ENCODE measurements around the gene PTGES. TPM values are rescaled to one million over a fixed set of nuclear protein-coding genes. Genes with fewer than 3 reads are reported as not detected.

The PTGES gene
- total and polyA plus RNA-seq, 10 of the 15 experiments (the other 5 are each of a cell fraction or from before 2014, with no cell fraction given), result 0.57 TPM; not detected in 9

DNA sequence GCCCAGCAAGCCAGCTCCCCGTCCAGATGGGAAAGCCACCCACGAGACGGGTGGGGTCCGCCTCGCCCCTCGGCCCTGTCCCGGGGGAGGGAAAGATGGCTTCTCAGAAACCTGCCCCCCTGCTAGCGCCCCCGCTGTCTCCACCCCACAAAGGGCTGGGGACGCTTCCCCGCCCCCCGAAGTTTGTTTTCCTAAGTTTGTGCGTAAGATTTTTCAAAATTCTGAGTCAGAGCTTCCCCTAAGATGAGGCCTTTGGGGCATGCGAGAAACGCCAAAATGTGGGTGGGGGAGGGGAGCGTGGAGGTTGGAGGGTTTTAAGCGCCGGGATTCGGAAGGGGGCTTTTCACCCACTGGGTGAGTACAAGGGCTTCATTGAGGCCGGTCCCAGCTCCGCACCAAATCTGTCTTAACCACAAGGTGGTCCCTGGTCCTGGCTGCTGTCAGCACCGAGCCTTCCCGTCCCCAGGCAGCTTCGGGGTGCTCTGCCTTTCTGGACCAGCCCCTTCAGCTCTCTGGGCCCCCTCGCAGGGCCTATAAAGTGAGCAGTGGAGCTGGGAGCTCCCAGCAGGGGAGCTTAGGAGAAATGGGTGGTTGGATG is 55.1 kb downstream of the PTGES start:
- POLR2A ChIA-PET, result interaction anchor here (0.5 kb wide), 1 partner anchor 30 kb away, joined by 3 read pairs; no protein-coding TSS in a partner anchor
- Histone ChIP-seq H3K79me2 (ENCODE audit: control insufficient read depth, insufficient read depth, low read length) (no peaks in the 10 kb centered on the region), H3K4me2 (ENCODE audit: control insufficient read depth, insufficient read depth) (no peak overlapping the region), H3K9me3 (replicated peaks; ENCODE audit: control insufficient read depth, insufficient read depth, low read length) (no peaks in the 10 kb centered on the region), H3K9ac (ENCODE audit: control insufficient read depth, insufficient read depth, low read length) (no peak overlapping the region), H3K27ac (ENCODE audit: control insufficient read depth, insufficient read depth) (no peak overlapping the region), H4K20me1 (ENCODE audit: control insufficient read depth, insufficient read depth) (no peaks in the 10 kb centered on the region), H3K4me1 (ENCODE audit: control insufficient read depth, insufficient read depth, low read length) (no peaks in the 10 kb centered on the region), H3K27me3 (replicated peaks in 1 of 2; ENCODE audit: control insufficient read depth in 2 of 2, insufficient read depth in 2 of 2, low read length in 1 of 2) (peaks cover 0 to 9% of the 10 kb centered on the region in 2 experiments), H3K4me3 (no peak overlapping the region), H2AFZ (ENCODE audit: control insufficient read depth, low read depth, low read length) (no peak overlapping the region), H3K36me3 (ENCODE audit: control insufficient read depth in 2 of 2, insufficient read depth in 2 of 2, low read length in 1 of 2) (no peaks in the 10 kb centered on the region)
- intact Hi-C loops (cut with micrococcal nuclease; ENCODE audit: unreplicated experiment) (no loop called here), in situ Hi-C loops (cut with MboI) (no loop called here)
- WGBS (ENCODE audit: insufficient coverage, insufficient replicate concordance, low lambda C conversion rate, missing lambda C conversion rate), result 15% methylated on average over 25 of the region's 25 CpGs
- no peak for ATAC-seq
- no TSS peak for BruUV-seq (replicated peaks)
- CTCF ChIA-PET, result no interaction called here
- no peak for TF ChIP-seq ZNF24 (IDR thresholded peaks at IDR 0.05)
- no peak for TF ChIP-seq ZNF217 (IDR thresholded peaks at IDR 0.05)
- TF ChIP-seq RUNX3 (IDR thresholded peaks at IDR 0.05; ENCODE audit: low read length), result no peak
- TF ChIP-seq, protein P1, sequence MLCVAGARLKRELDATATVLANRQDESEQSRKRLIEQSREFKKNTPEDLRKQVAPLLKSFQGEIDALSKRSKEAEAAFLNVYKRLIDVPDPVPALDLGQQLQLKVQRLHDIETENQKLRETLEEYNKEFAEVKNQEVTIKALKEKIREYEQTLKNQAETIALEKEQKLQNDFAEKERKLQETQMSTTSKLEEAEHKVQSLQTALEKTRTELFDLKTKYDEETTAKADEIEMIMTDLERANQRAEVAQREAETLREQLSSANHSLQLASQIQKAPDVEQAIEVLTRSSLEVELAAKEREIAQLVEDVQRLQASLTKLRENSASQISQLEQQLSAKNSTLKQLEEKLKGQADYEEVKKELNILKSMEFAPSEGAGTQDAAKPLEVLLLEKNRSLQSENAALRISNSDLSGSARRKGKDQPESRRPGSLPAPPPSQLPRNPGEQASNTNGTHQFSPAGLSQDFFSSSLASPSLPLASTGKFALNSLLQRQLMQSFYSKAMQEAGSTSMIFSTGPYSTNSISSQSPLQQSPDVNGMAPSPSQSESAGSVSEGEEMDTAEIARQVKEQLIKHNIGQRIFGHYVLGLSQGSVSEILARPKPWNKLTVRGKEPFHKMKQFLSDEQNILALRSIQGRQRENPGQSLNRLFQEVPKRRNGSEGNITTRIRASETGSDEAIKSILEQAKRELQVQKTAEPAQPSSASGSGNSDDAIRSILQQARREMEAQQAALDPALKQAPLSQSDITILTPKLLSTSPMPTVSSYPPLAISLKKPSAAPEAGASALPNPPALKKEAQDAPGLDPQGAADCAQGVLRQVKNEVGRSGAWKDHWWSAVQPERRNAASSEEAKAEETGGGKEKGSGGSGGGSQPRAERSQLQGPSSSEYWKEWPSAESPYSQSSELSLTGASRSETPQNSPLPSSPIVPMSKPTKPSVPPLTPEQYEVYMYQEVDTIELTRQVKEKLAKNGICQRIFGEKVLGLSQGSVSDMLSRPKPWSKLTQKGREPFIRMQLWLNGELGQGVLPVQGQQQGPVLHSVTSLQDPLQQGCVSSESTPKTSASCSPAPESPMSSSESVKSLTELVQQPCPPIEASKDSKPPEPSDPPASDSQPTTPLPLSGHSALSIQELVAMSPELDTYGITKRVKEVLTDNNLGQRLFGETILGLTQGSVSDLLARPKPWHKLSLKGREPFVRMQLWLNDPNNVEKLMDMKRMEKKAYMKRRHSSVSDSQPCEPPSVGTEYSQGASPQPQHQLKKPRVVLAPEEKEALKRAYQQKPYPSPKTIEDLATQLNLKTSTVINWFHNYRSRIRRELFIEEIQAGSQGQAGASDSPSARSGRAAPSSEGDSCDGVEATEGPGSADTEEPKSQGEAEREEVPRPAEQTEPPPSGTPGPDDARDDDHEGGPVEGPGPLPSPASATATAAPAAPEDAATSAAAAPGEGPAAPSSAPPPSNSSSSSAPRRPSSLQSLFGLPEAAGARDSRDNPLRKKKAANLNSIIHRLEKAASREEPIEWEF (IDR thresholded peaks at IDR 0.05; ENCODE audit: insufficient replicate concordance, low read depth, low read length), result no peak
- TF ChIP-seq, protein P2, sequence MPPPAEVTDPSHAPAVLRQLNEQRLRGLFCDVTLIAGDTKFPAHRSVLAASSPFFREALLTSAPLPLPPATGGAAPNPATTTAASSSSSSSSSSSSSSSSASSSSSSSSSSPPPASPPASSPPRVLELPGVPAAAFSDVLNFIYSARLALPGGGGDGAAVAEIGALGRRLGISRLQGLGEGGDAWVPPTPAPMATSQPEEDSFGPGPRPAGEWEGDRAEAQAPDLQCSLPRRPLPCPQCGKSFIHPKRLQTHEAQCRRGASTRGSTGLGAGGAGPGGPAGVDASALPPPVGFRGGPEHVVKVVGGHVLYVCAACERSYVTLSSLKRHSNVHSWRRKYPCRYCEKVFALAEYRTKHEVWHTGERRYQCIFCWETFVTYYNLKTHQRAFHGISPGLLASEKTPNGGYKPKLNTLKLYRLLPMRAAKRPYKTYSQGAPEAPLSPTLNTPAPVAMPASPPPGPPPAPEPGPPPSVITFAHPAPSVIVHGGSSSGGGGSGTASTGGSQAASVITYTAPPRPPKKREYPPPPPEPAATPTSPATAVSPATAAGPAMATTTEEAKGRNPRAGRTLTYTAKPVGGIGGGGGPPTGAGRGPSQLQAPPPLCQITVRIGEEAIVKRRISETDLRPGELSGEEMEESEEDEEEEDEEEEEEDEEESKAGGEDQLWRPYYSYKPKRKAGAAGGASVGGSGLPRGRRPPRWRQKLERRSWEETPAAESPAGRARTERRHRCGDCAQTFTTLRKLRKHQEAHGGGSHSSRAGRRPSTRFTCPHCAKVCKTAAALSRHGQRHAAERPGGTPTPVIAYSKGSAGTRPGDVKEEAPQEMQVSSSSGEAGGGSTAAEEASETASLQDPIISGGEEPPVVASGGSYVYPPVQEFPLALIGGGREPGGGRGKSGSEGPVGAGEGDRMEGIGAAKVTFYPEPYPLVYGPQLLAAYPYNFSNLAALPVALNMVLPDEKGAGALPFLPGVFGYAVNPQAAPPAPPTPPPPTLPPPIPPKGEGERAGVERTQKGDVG (CRISPR knock-in tag; IDR thresholded peaks at IDR 0.05), result no peak
- TF ChIP-seq LARP7 (IDR thresholded peaks at IDR 0.05), result no peak
- TF ChIP-seq, protein P3, sequence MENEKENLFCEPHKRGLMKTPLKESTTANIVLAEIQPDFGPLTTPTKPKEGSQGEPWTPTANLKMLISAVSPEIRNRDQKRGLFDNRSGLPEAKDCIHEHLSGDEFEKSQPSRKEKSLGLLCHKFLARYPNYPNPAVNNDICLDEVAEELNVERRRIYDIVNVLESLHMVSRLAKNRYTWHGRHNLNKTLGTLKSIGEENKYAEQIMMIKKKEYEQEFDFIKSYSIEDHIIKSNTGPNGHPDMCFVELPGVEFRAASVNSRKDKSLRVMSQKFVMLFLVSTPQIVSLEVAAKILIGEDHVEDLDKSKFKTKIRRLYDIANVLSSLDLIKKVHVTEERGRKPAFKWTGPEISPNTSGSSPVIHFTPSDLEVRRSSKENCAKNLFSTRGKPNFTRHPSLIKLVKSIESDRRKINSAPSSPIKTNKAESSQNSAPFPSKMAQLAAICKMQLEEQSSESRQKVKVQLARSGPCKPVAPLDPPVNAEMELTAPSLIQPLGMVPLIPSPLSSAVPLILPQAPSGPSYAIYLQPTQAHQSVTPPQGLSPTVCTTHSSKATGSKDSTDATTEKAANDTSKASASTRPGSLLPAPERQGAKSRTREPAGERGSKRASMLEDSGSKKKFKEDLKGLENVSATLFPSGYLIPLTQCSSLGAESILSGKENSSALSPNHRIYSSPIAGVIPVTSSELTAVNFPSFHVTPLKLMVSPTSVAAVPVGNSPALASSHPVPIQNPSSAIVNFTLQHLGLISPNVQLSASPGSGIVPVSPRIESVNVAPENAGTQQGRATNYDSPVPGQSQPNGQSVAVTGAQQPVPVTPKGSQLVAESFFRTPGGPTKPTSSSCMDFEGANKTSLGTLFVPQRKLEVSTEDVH (IDR thresholded peaks at IDR 0.05; ENCODE audit: low read depth, partially characterized antibody), result no peak
- no peak for TF ChIP-seq CHD1 (IDR thresholded peaks at IDR 0.05; ENCODE audit: low read depth, low read length)
- SMC1A ChIA-PET (ENCODE audit: uncharacterized antibody, unreplicated experiment), result no interaction called here
- no peak for FAIRE-seq
- RAD21 ChIA-PET (ENCODE audit: unreplicated experiment), result no interaction called here
- DNase-seq (ENCODE audit: low read depth, low spot score), result no peak

All from GM12878 (cell line).